Measurements from ENCODE around the gene SFT2D2.

SFT2D2 gene

GRCh38 chr1:168221275-168221674 is 4.5 kb upstream of the SFT2D2 start:
- WGBS: 86% methylated on average over 2 of the region's 2 CpGs

DNA sequence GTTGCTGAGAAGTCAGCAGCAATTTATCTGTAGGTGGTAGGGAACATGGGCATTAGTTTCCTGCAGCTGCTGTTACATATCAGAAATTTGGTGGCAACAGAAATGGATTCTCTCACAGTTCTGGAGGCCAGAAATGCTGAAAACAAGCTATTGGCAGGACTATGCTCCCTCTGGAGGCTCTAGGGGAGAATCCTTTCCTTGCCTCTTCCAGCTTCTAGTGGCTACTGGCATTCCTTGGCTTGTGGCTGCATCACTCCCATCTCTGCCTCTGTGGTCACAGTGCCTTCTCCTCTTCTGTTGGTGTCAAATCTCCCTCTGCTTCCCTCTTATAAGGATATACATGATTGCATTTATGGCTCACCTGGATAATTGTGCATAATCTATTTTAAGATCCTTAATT is 2.5 kb upstream of the SFT2D2 start:
- Histone ChIP-seq H4K91ac (ENCODE audit: low read length) (no peak overlapping the region), H3K18ac (ENCODE audit: low read depth in 1 of 2, low read length in 2 of 2) (no peak overlapping the region), H3K27me3 (ENCODE audit: control insufficient read depth in 1 of 2, insufficient read depth in 1 of 2, low read length in 2 of 2) (no peaks in the 10 kb centered on the region), H3K36me3 (ENCODE audit: control insufficient read depth in 1 of 2, insufficient read depth in 2 of 2, low read depth in 1 of 2, low read length in 2 of 2) (no peaks in the 10 kb centered on the region), H3K4me3 (ENCODE audit: insufficient read depth in 1 of 2, low read depth in 1 of 2, low read length in 2 of 2) (no peak overlapping the region), H3K79me1 (replicated peaks; ENCODE audit: low read length, poor library complexity, severe bottlenecking) (no peaks in the 10 kb centered on the region), H3K4me2 (ENCODE audit: low read length, poor library complexity, severe bottlenecking) (no peak overlapping the region), H2AK5ac (ENCODE audit: low read length, severe bottlenecking) (no peak overlapping the region), H2BK5ac (ENCODE audit: low read depth, low read length, poor library complexity, severe bottlenecking) (no peak overlapping the region), H2BK12ac (ENCODE audit: low read length in 2 of 2) (no peak overlapping the region), H2BK120ac (ENCODE audit: low read depth, low read length) (no peak overlapping the region), H4K8ac (ENCODE audit: low read length) (no peak overlapping the region), H3K4ac (ENCODE audit: low read depth in 1 of 2, low read length in 2 of 2) (no peak overlapping the region), H2BK15ac (ENCODE audit: low read depth, poor library complexity, severe bottlenecking) (no peak overlapping the region), H3K14ac (ENCODE audit: low read length in 2 of 2) (no peak overlapping the region), H3K9ac (ENCODE audit: low read length) (no peak overlapping the region), H3K27ac (ENCODE audit: low read length, poor library complexity, severe bottlenecking) (no peak overlapping the region), H2AFZ (ENCODE audit: low read depth, low read length) (no peak overlapping the region), H3K23ac (ENCODE audit: low read length in 2 of 2) (no peak overlapping the region), H3K9me3 (ENCODE audit: control insufficient read depth, low read length) (peaks cover 7% of the 10 kb centered on the region), H3K4me1 (ENCODE audit: control insufficient read depth, insufficient read depth, low read depth, low read length) (peaks cover 3% of the 10 kb centered on the region)
- DNase-seq: no peak

More at GRCh38 chr1:168221275-168221674, 4.5 kb upstream of the SFT2D2 start:
- Histone ChIP-seq H3K9ac (ENCODE audit: low read length) (no peak overlapping the region), H3K14ac (ENCODE audit: low read length in 2 of 2) (no peak overlapping the region), H3K18ac (ENCODE audit: low read depth in 1 of 2, low read length in 2 of 2) (no peak overlapping the region), H3K4me3 (ENCODE audit: insufficient read depth in 1 of 2, low read depth in 1 of 2, low read length in 2 of 2) (no peak overlapping the region), H3K4me1 (ENCODE audit: control insufficient read depth, insufficient read depth, low read depth, low read length) (peaks cover 3% of the 10 kb centered on the region), H3K27ac (ENCODE audit: low read length, poor library complexity, severe bottlenecking) (no peak overlapping the region), H3K4ac (ENCODE audit: low read depth in 1 of 2, low read length in 2 of 2) (no peak overlapping the region), H3K36me3 (ENCODE audit: control insufficient read depth in 1 of 2, insufficient read depth in 2 of 2, low read depth in 1 of 2, low read length in 2 of 2) (no peaks in the 10 kb centered on the region), H2AFZ (ENCODE audit: low read depth, low read length) (no peak overlapping the region), H2AK5ac (ENCODE audit: low read length, severe bottlenecking) (no peak overlapping the region), H4K91ac (ENCODE audit: low read length) (no peak overlapping the region), H2BK5ac (ENCODE audit: low read depth, low read length, poor library complexity, severe bottlenecking) (no peak overlapping the region), H3K4me2 (ENCODE audit: low read length, poor library complexity, severe bottlenecking) (no peak overlapping the region), H3K79me1 (replicated peaks; ENCODE audit: low read length, poor library complexity, severe bottlenecking) (no peaks in the 10 kb centered on the region), H3K27me3 (ENCODE audit: control insufficient read depth in 1 of 2, insufficient read depth in 1 of 2, low read length in 2 of 2) (no peaks in the 10 kb centered on the region), H2BK12ac (ENCODE audit: low read length in 2 of 2) (no peak overlapping the region), H2BK15ac (ENCODE audit: low read depth, poor library complexity, severe bottlenecking) (no peak overlapping the region), H3K23ac (ENCODE audit: low read length in 2 of 2) (no peak overlapping the region), H2BK120ac (ENCODE audit: low read depth, low read length) (no peak overlapping the region), H4K8ac (ENCODE audit: low read length) (no peak overlapping the region), H3K9me3 (ENCODE audit: control insufficient read depth, low read length) (peaks cover 7% of the 10 kb centered on the region)
- no peak for DNase-seq

DNA sequence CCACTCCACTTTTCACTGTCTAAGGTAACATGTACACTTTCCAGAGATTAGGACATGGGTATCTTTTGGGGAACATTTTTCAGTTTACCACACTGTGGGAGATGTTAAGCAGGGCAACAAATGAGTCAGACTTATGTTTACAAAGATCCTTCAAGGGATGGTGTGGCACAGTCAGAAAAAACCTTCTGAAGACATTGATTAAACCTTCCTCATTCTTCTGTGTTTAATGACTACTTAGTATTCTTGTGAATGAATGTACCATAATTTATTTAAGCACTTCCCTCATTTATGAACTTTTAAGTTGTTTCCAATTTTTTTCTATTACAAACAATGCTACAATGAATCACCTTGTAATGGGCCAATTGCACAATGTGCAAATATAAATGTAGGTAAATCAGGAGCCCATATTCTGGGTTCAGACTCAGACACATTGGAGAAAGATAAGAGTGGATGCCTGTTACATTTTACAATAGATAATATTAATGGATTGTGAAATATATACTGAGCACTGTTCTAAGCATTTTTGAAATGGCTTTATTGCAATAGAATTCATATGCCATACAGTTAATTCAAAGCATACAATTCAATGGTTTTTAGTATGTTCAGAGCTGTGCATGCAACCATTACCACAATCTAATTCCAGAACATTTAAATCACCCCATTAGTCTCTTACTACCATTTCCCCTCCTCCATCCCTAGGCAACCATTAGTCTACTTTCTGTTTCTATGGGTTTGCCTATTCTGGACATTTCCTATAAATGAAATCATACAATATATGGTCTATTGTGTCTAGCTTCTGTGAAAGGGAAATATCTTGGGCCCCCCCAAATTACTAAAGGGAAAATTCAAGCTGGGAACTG is 1.9 kb upstream of the SFT2D2 start:
- H2BK12ac ChIP-seq (ENCODE audit: low read length in 2 of 2): no peak overlapping the region
- no peak overlapping the region for H2BK120ac ChIP-seq (ENCODE audit: low read depth, low read length)
- H3K27ac ChIP-seq (ENCODE audit: low read length, poor library complexity, severe bottlenecking): no peak overlapping the region
- no peak overlapping the region for H2BK5ac ChIP-seq (ENCODE audit: low read depth, low read length, poor library complexity, severe bottlenecking)
- H2AK5ac ChIP-seq (ENCODE audit: low read length, severe bottlenecking): no peak overlapping the region
- H3K23ac ChIP-seq (ENCODE audit: low read length in 2 of 2): no peak overlapping the region
- peaks cover 7% of the 10 kb centered on the region for H3K9me3 ChIP-seq (ENCODE audit: control insufficient read depth, low read length)
- no peaks in the 10 kb centered on the region for H3K79me1 ChIP-seq (replicated peaks; ENCODE audit: low read length, poor library complexity, severe bottlenecking)
- no peak overlapping the region for H2AFZ ChIP-seq (ENCODE audit: low read depth, low read length)
- H3K9ac ChIP-seq (ENCODE audit: low read length): no peak overlapping the region
- H3K14ac ChIP-seq (ENCODE audit: low read length in 2 of 2): no peak overlapping the region
- H3K18ac ChIP-seq (ENCODE audit: low read depth in 1 of 2, low read length in 2 of 2): no peak overlapping the region
- no peak overlapping the region for H2BK15ac ChIP-seq (ENCODE audit: low read depth, poor library complexity, severe bottlenecking)
- no peak overlapping the region for H3K4me2 ChIP-seq (ENCODE audit: low read length, poor library complexity, severe bottlenecking)
- H3K4me1 ChIP-seq (ENCODE audit: control insufficient read depth, insufficient read depth, low read depth, low read length): peaks cover 3% of the 10 kb centered on the region
- H3K36me3 ChIP-seq (ENCODE audit: control insufficient read depth in 1 of 2, insufficient read depth in 2 of 2, low read depth in 1 of 2, low read length in 2 of 2): no peaks in the 10 kb centered on the region
- H3K4ac ChIP-seq (ENCODE audit: low read depth in 1 of 2, low read length in 2 of 2): no peak overlapping the region
- no peaks in the 10 kb centered on the region for H3K27me3 ChIP-seq (ENCODE audit: control insufficient read depth in 1 of 2, insufficient read depth in 1 of 2, low read length in 2 of 2)
- H4K8ac ChIP-seq (ENCODE audit: low read length): no peak overlapping the region
- peak; percentile 63 for DNase-seq
- no peak overlapping the region for H3K4me3 ChIP-seq (ENCODE audit: insufficient read depth in 1 of 2, low read depth in 1 of 2, low read length in 2 of 2)
- no peak overlapping the region for H4K91ac ChIP-seq (ENCODE audit: low read length)

DNA sequence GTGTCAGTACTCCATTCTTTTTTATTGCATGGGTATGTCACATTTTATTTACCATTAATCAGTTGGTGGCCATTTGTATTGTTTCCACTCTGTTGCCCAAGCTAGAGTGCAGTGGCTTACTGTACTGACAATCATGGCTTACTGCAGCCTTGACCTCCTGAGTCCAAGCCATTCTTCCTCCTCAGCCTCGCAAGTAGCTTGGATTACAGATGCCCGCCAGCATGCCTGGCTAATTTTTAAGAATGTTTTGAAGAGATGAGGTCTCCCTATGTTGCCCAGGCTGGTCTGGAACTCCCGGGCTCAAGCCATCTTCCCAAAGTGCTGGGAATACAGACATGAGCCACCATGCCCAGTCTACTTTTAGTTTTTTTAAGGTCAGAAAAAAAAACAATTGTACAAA is 813 bp upstream of the SFT2D2 start:
- Histone ChIP-seq H3K36me3 (ENCODE audit: control insufficient read depth in 1 of 2, insufficient read depth in 2 of 2, low read depth in 1 of 2, low read length in 2 of 2) (peaks cover 1 to 6% of the 10 kb centered on the region in 2 experiments), H4K91ac (ENCODE audit: low read length) (no peak overlapping the region), H3K79me1 (replicated peaks; ENCODE audit: low read length, poor library complexity, severe bottlenecking) (no peaks in the 10 kb centered on the region), H3K23ac (ENCODE audit: low read length in 2 of 2) (no peak overlapping the region), H4K8ac (ENCODE audit: low read length) (peak overlapping the region; percentile 19), H3K9me3 (ENCODE audit: control insufficient read depth, low read length) (peaks cover 7% of the 10 kb centered on the region), H2AK5ac (ENCODE audit: low read length, severe bottlenecking) (peak overlapping the region; percentile 10), H3K4me1 (ENCODE audit: control insufficient read depth, insufficient read depth, low read depth, low read length) (peaks cover 9% of the 10 kb centered on the region), H3K14ac (ENCODE audit: low read length in 2 of 2) (no peak overlapping the region), H2BK12ac (ENCODE audit: low read length in 2 of 2) (peak overlapping the region in 1 of 2 experiments; percentile 68), H3K4me3 (ENCODE audit: insufficient read depth in 1 of 2, low read depth in 1 of 2, low read length in 2 of 2) (peak overlapping the region in 1 of 2 experiments; percentile 90), H3K27ac (ENCODE audit: low read length, poor library complexity, severe bottlenecking) (no peak overlapping the region), H3K27me3 (ENCODE audit: control insufficient read depth in 1 of 2, insufficient read depth in 1 of 2, low read length in 2 of 2) (no peaks in the 10 kb centered on the region), H2BK5ac (ENCODE audit: low read depth, low read length, poor library complexity, severe bottlenecking) (no peak overlapping the region), H3K4ac (ENCODE audit: low read depth in 1 of 2, low read length in 2 of 2) (no peak overlapping the region), H2AFZ (ENCODE audit: low read depth, low read length) (no peak overlapping the region), H3K18ac (ENCODE audit: low read depth in 1 of 2, low read length in 2 of 2) (no peak overlapping the region), H2BK120ac (ENCODE audit: low read depth, low read length) (no peak overlapping the region), H2BK15ac (ENCODE audit: low read depth, poor library complexity, severe bottlenecking) (no peak overlapping the region), H3K4me2 (ENCODE audit: low read length, poor library complexity, severe bottlenecking) (no peak overlapping the region), H3K9ac (ENCODE audit: low read length) (peak overlapping the region; percentile 95)
- no peak for DNase-seq
- WGBS: 94% methylated on average over 3 of the region's 3 CpGs

All from mesenchymal stem cell (in vitro differentiated cells and primary cell).